HL-60/S4 (cell line): ENCODE results near the gene MTTP.

ENCODE experiments used
- in situ Hi-C: fragments of 300-500 bp; cut with MboI; formaldehyde crosslinking; loops from 2 replicates; pipeline ENCODE4 v1.14.3; 2022; ENCODE audit warnings: low sequenced_read_pairs

The MTTP gene

GRCh38 chr4:99591757-99592156 lies 17.1 kb downstream of the MTTP start:
- in situ Hi-C loops = no loop called here

DNA sequence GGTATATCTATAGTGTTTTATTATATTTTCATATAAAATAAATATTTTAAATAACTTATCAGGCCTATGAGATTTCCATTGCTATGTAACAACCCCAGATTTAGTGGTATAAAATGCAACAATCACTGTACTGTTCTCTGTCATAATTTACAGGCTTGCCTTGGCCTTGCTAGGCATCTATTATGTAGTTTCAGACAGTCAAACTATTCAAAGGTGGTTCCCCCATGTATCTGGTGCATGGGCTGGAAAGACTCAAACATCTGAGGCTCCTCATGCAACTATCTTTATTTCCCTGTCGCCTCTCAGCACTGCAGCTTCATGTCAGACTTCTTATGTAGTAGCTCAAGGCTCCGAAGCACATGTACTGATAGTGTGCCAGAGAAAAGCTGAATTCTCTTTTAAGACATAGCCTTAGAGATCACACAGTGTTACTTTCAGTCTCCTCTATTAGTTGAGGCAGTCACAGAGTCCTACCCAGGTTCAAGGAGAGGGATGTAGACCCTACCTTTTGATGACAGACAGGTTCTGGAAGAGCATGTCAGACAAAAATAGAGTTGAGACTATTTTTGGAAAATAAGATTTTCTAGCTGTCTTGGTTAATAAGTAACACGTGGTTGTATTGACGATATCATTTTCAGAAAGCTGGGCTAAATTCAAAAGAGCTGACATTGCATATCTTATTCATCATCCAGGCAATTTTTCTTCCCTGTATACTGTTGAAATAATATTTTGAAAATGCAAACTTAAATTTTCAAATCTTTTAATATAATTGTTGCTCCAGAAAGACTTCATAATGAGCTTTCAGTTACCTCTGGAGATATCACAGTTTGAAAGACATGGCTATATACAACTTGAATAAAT lies 19.4 kb downstream of the MTTP start:
- in situ Hi-C loops = no loop called here

GRCh38 chr4:99594818-99595217 lies 20.2 kb downstream of the MTTP start:
- in situ Hi-C loops = no loop called here

GRCh38 chr4:99606716-99607115 lies 32.1 kb downstream of the MTTP start:
- in situ Hi-C loops = no loop called here

DNA sequence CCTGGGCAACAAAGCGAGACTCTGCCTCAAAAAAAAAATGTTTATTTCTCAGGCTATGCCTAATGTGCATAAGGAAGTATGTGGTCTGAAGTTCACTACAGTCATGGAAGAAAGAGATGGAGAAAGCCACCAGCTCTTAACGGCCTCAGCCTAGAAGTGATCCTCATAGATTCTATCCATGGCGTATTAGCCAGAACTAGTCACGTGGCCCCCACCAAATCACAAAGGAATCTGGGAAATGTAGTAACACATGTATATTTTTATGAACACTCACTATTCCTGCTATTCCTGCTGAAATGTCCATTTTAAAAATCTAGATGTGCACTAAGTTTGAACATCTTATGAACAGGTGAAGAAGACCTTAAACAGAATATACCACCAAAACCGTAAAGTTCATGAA lies 33.8 kb downstream of the MTTP start:
- in situ Hi-C loops = no loop called here

- in situ Hi-C loops = no loop called here
Observed at GRCh38 chr4:99610605-99611175, 36.1 kb downstream of the MTTP start.

DNA sequence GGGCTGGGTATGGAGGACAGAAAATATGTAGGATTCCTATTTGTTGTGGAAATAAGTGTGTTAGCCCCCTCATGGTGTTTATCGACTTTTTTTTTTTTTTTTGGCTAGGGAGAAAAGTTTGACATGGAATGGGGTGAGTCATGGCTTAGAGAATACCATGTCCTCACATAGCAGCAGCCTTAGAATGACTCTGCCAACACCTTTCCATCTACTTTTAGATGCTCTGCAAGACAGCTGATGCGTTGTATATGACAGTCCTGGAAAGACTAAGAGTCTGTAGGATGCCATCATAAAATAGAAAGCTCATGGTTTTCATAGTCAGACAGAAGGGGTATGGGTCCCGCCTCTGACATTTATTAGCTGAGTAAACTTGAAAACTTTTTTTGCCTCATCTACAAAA lies 37.7 kb downstream of the MTTP start:
- in situ Hi-C loops = no loop called here

- in situ Hi-C loops = no loop called here
Observed at GRCh38 chr4:99612704-99613103, 38.1 kb downstream of the MTTP start.

GRCh38 chr4:99614491-99614890 lies 39.9 kb downstream of the MTTP start:
- in situ Hi-C loops = no loop called here

DNA sequence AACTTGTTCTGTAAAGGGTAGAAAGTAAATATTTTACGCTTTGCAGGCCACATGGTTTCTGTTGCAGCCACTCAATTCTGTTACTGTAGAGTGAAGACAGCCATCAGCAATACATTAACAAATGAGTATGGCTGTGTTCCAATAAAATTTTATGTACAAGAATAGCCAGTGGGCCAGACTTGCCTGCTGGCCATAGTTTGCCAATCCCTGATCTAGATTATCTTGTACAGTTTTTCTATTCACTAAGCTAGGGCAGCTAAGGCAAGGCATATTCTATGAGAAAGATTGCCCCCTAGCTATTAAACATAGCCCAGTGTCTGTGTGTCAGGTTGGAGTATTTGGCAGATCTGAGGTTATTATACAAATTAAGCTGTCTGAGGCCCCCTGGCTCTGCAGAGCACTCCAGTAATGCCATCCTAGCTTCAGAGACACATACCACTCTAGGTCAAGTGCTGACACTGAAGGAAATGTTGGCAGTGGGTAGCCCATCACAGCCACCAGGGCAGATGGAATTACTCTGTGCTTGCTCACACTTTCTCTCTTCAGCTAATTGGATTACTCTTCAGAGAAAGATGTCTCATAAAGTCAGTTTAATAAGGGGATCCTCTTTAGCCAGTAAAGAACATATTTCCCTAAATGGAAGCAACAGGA lies 40.7 kb downstream of the MTTP start:
- in situ Hi-C loops = no loop called here

DNA sequence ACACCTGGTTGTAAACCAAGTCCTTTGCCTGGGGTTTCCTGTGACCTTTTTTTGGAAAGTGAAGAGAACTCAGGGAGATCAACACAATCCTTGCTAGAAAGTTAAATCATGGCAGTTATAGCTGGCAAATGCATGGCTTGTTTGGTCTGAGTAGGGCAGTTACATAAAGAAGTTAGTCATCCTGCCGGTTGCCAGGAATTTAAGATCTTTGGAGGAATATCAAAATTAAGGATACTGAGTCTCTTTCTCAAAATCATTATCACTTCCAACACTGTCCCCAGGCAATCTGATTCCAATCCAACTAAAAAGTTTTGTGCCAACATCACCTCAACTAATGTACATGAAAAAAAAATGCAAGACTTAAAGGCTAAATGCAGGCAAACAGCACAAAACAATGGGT lies 42.8 kb downstream of the MTTP start:
- in situ Hi-C loops = no loop called here

DNA sequence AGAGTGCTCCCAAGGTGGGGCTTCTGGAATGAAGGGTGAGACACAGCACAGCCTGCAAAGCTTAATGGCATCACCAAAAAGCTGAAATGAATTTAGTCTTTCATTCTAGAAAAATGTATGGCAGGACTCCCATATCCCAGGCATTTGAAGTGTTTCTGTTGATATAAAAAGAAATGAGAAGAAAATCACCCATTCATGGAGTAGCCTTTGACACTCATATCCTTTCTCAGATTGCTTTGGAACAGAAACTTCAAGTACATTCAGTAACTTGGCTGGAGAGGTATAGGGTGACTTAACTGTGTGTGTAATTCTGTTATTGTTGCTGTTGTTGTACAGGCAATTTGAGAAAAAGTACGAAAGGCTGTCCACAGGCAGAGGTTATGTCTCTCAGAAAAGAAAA lies 47.7 kb downstream of the MTTP start:
- in situ Hi-C loops = no loop called here

GRCh38 chr4:99624141-99624719 lies 49.6 kb downstream of the MTTP start:
- in situ Hi-C loops = no loop called here

- in situ Hi-C loops = no loop called here
Observed at GRCh38 chr4:99625369-99625768, 50.7 kb downstream of the MTTP start.

DNA sequence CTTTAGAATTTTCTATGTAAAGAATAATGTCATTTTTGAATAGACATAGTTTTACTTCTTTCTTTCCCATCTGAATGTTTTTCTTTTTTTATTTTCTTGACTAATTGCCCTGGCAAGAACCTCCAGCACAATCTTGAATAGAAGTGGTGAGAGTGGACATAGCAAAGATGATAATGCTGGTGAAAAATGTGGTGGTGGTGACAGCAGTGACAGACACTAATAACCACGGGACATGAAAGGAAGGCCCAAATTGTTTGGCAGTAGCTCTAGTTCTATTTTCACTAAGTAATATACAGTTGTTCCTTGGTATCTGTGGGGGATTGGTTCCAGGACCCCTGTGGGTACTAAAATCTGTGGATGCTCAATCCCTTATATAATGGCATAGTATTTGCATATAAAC lies 53.4 kb downstream of the MTTP start:
- in situ Hi-C loops = no loop called here

DNA sequence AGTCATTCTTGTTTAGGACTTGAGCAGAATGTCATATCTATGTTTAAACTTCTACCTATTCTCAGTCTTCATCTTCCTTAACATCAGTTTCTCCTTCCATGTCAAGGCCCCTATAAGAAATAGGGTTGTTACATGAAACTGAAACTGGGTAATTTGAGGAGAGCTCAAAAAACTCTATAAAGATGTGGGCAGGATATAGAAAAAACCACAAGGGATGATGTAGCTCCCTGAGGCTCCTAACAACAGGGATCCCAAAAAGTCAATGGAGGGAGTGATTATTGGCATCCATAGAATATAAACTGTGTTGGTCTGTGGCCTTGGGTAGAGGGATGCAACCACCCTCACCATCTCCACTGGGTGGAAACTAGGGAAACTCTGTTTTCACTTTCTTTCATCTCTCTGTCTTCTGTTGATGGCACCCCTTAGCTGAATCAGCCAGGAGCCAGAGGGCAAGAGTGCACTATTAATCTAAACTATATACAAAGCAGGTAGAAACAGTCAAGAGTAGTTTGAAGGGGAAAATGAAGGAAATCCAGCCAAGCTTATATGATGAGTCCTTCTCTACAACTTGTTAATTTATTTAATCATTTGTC lies 55.4 kb downstream of the MTTP start:
- in situ Hi-C loops = no loop called here

DNA sequence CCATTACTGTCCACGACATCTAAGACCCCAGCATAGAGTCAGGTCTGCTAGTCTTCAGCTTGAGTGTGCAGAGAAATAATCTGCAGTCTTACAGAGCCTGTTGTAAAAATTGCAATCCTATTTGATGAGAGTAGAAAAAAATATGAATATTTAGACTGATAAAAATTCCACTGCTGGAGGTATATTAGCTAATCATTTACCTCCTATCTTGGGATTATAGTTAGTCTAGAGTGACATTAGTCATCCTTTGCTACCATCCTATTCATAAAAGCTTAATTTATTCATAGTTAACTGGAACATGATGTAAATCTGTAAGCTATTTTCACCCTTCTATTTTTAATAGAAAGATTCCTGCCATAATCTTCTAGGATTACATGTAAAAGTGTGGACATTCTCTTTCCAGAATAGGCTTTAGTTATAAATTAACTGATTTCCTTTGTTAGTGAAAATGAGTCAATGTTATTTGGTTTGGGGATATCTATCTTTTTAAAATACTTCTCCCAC lies 56.3 kb downstream of the MTTP start:
- in situ Hi-C loops = no loop called here

- in situ Hi-C loops = no loop called here
Observed at GRCh38 chr4:99633772-99634171, 59.1 kb downstream of the MTTP start.

DNA sequence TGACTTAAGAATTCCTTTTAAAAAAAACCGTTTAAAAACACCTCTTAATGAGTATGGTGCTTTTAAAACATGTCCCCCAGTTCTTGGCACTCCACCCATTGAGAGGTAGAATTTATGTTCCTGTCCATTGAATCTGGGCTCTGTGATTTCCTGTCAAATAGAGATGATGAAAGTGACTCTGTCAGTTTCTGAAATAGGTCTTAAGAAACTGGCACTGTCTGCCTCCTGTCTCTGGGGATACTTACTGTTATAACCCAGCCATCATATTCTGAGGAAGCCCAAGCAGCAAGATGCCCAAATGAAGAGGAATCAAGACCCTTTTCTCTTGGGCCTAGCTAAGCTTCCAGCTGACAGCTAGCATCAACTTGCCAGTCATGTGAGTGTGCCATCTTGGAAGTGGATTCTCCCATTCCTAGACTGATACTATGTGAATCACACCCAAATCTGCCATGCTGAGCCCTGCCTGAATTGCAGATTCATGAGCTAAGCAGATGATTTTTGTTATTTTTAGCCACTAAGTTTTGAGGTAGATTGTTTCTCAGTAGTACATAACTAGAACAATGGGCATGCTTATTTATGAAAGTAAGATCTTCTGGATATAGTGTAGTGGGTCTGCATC lies 60.2 kb downstream of the MTTP start:
- in situ Hi-C loops = no loop called here

- in situ Hi-C loops = no loop called here
Observed at GRCh38 chr4:99635601-99636000, 61.0 kb downstream of the MTTP start.

GRCh38 chr4:99636422-99636821 lies 61.8 kb downstream of the MTTP start:
- in situ Hi-C loops = no loop called here
